Endothelial cell of umbilical vein (primary cell): ENCODE results near the gene CDH23. TPM values are rescaled to one million over a fixed set of nuclear protein-coding genes. Genes with fewer than 3 reads are reported as not detected.

Experiments
- BruUV-seq: library from RNA; stranded (reverse); fragments of 400-500 nt; replicated peaks from 2 replicates; lab custom pipeline; 2021; lab: Mats Ljungman, UMichigan
- CTCF ChIA-PET: fragments of 300-600, 350-600 bp; sonication (Branson Sonifier 250); formaldehyde crosslinking; loops from one replicate; lab custom pipeline; 2021; ENCODE audit warnings: antibody characterized with exemption, inconsistent platforms; lab: Charles Lee
- POLR2A ChIA-PET: fragments of 300-600, 350-600 bp; sonication (Branson Sonifier 250); formaldehyde crosslinking; loops from one replicate; lab custom pipeline; 2021; ENCODE audit warnings: antibody characterized with exemption, inconsistent platforms; lab: Charles Lee
- DNase-seq: peaks from one replicate; pipeline ENCODE4 v3.0.0-alpha.2; 2011; ENCODE audit warnings: low read depth, low spot score
- FAIRE-seq: peaks from 2 replicates; lab custom pipeline; 2011; peaks lifted over from hg19 to GRCh38; lab: Jason Lieb, UNC
- H2AFZ ChIP-seq: 2 replicates; pipeline ENCODE4 v1.6.0; 2012; ENCODE audit warnings: low read depth, low read length, control low read depth, inconsistent platforms
- H3K27ac ChIP-seq: 2 replicates; pipeline ENCODE4 v1.5.1; 2011; ENCODE audit warnings: low read depth, mild to moderate bottlenecking, control low read depth, low read length, moderate library complexity; ENCODE audit not compliant: insufficient read depth
- H3K27me3 ChIP-seq, 2 experiments: 2 replicates each; pipeline versions ENCODE4 v1.6.0 to v1.6.1; 2011; ENCODE audit warnings: low read length in 2 of 2, mixed read lengths in 1 of 2; ENCODE audit not compliant: control insufficient read depth in 2 of 2, insufficient read depth in 2 of 2
- H3K36me3 ChIP-seq, 2 experiments: 2 replicates in 1 of 2; 3 replicates in 1 of 2; pipeline ENCODE4 v1.5.1; 2011; ENCODE audit warnings: low read length in 2 of 2, mild to moderate bottlenecking in 1 of 2, moderate library complexity in 1 of 2; ENCODE audit not compliant: control insufficient read depth in 2 of 2, insufficient read depth in 2 of 2; ENCODE audit errors: extremely low read depth in 1 of 2
- H3K4me1 ChIP-seq: 3 replicates; pipeline ENCODE4 v1.5.1; 2011; ENCODE audit warnings: mild to moderate bottlenecking, low read length; ENCODE audit not compliant: control insufficient read depth, insufficient read depth; ENCODE audit errors: extremely low read depth
- H3K4me2 ChIP-seq: 2 replicates; pipeline ENCODE4 v1.6.1; 2011; ENCODE audit warnings: low read length, control low read depth, mixed read lengths; ENCODE audit not compliant: insufficient read depth
- H3K4me3 ChIP-seq, 3 experiments: fragments of 200-600 bp in 1 of 3; sonication (generic), shearing (Covaris generic) in 1 of 3; replicated peaks in 1 of 3; 2 replicates each; pipeline ENCODE4 v1.5.1; 2011 to 2016; ENCODE audit warnings: control low read depth in 3 of 3, low read length in 3 of 3, mild to moderate bottlenecking in 2 of 3, inconsistent platforms in 1 of 3, low read depth in 1 of 3, moderate library complexity in 1 of 3; ENCODE audit not compliant: insufficient read depth in 1 of 3
- H3K79me2 ChIP-seq: 2 replicates; pipeline ENCODE4 v1.6.0; 2012; ENCODE audit warnings: low read length, inconsistent platforms; ENCODE audit not compliant: control insufficient read depth, insufficient read depth
- H3K9ac ChIP-seq: replicated peaks from 2 replicates; pipeline ENCODE3; 2011; ENCODE audit warnings: low read length, control low read depth; ENCODE audit not compliant: insufficient read depth; ENCODE audit errors: extremely low read depth
- H3K9me1 ChIP-seq: replicated peaks from 3 replicates; pipeline ENCODE4 v1.6.0; 2011; ENCODE audit warnings: mild to moderate bottlenecking, low read length; ENCODE audit not compliant: control insufficient read depth, insufficient read depth; ENCODE audit errors: extremely low read depth
- H3K9me3 ChIP-seq: replicated peaks from 2 replicates; pipeline ENCODE4 v1.5.1; 2012; ENCODE audit warnings: low read length, inconsistent platforms; ENCODE audit not compliant: control insufficient read depth, insufficient read depth
- H4K20me1 ChIP-seq: replicated peaks from 2 replicates; pipeline ENCODE3; 2011; ENCODE audit warnings: mild to moderate bottlenecking, low read length; ENCODE audit not compliant: control insufficient read depth, insufficient read depth; ENCODE audit errors: extremely low read depth
- CTCF ChIP-seq, 2 donors: IDR thresholded peaks; 1 replicate in 1 of 2; 2 replicates in 1 of 2; pipeline ENCODE4 v1.5.1; 2011; ENCODE audit warnings: low read length in 2 of 2, mild to moderate bottlenecking in 2 of 2, moderate library complexity in 2 of 2, control low read depth in 1 of 2, inconsistent platforms in 1 of 2, low read depth in 1 of 2; ENCODE audit not compliant: insufficient read depth in 1 of 2; ENCODE audit errors: extremely low read depth in 1 of 2
- EZH2 ChIP-seq: IDR thresholded peaks from 2 replicates; pipeline ENCODE4 v1.6.1; 2012; ENCODE audit warnings: borderline replicate concordance, low read depth, mild to moderate bottlenecking, moderate library complexity, low read length, inconsistent platforms; ENCODE audit not compliant: severe bottlenecking
- FOS ChIP-seq: IDR thresholded peaks from 2 replicates; pipeline ENCODE4 v1.6.1; 2011; ENCODE audit warnings: mild to moderate bottlenecking, low read length, moderate library complexity, borderline replicate concordance; ENCODE audit not compliant: insufficient read depth
- GATA2 ChIP-seq: IDR thresholded peaks from 2 replicates; pipeline ENCODE4 v1.7.0; 2011; ENCODE audit warnings: low read depth, mild to moderate bottlenecking, moderate library complexity, mixed read lengths, low read length; ENCODE audit not compliant: insufficient read length, insufficient read depth
- JUN ChIP-seq: IDR thresholded peaks from 2 replicates; pipeline ENCODE4 v1.6.1; 2011; ENCODE audit warnings: borderline replicate concordance, low read depth; ENCODE audit not compliant: insufficient read length, insufficient read depth
- MAX ChIP-seq: IDR thresholded peaks from 2 replicates; pipeline ENCODE4 v1.6.1; 2011; ENCODE audit not compliant: insufficient read depth, insufficient read length
- MYC ChIP-seq: IDR thresholded peaks from one replicate; pipeline ENCODE4 v1.6.1; 2011; ENCODE audit warnings: mild to moderate bottlenecking, low read depth, low read length
- POLR2A ChIP-seq: IDR thresholded peaks from 2 replicates; pipeline ENCODE4 v1.6.1; 2012; ENCODE audit warnings: low read depth, mild to moderate bottlenecking, control low read depth, low read length
- POLR2AphosphoS5 ChIP-seq: IDR thresholded peaks from 2 replicates; pipeline ENCODE4 v1.6.1; 2012; ENCODE audit warnings: low read depth, mild to moderate bottlenecking, control low read depth, low read length, moderate library complexity; ENCODE audit not compliant: insufficient read depth
- dilution Hi-C: fragments of 300-500 bp; cut with MboI; formaldehyde crosslinking; loops from one replicate; pipeline ENCODE4 v1.15.0; 2019; ENCODE audit warnings: low sequenced_read_pairs; ENCODE audit not compliant: extremely low pct_ligation_motif_present
- intact Hi-C: fragments of 100-400 bp; cut with micrococcal nuclease; formaldehyde crosslinking; loops from one replicate; pipeline ENCODE4 v1.10.0; 2022
- polyA plus RNA-seq, 4 experiments: library from polyadenylated mRNA; depleted of rRNA in 3 of 4; stranded (reverse) in 3 of 4; unstranded in 1 of 4; fragments of >200 nt; gene quantifications; 2 replicates each; pipeline versions ENCODE4 v1.2.1 to v1.2.3, GENCODE V29; 2011 to 2012; ENCODE audit warnings: missing spikeins in 1 of 4
- total RNA-seq: library from RNA; stranded (reverse); gene quantifications from 2 replicates; pipeline ENCODE4 v1.2.3, GENCODE V29; 2021

The CDH23 gene
- total and polyA plus RNA-seq, 2 donors (not counting 3 experiments of a cell fraction or from before 2014, with no cell fraction given) = not detected

DNA sequence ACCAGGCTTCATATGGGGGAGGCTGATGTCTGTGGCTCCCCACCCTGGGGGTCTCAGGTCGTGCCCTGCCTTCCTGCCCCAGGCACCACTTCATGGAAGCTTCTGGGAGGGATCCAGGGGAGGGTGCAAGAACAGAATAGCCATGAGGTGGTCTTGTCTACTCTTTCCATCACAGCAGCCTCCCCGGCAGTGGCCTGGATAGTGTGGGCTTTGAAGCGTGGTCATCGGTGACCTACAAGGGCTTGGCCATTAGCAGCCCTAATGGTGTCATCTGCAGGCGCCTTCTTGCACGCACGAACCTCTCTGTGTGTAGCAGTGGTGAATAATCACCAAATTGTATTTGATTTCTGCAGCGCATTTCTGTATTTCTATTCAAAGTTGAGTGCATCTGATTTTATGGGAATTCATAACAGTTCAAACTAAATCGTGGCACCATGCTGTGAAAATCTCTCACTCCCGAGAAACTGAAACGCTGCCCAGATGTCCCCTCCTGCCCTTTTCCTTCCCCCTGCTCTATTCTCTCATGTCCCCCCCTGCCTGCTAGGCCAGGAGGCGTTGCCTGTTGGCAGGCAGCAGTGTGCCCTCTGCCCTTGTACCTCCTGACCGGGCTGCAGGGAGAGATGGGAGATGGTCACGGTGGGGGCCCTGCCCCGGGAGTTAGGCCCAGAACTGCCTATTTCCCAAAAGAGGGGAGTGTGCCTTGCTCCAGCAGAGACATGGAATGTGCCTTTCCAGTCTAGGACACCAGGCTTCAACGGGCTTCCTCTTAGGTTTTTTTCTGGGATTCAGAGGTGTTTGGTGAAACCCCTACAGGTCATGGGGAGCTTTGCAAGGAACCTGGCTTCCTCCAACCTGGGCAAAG is 34.8 kb downstream of the CDH23 start:
- Histone ChIP-seq H3K9me1 (no peaks in the 10 kb centered on the region), H3K4me2 (no peak overlapping the region), H3K4me3 (no peak overlapping the region), H4K20me1 (no peaks in the 10 kb centered on the region), H3K27ac (no peak overlapping the region), H3K9me3 (no peaks in the 10 kb centered on the region), H2AFZ (no peak overlapping the region), H3K9ac (no peak overlapping the region), H3K4me1 (peaks cover 2% of the 10 kb centered on the region), H3K27me3 (peaks cover 2 to 4% of the 10 kb centered on the region in 2 experiments), H3K36me3 (no peaks in the 10 kb centered on the region), H3K79me2 (no peaks in the 10 kb centered on the region)
- DNase-seq (no peak), FAIRE-seq (no peak)
- intact Hi-C loops = no loop called here
- POLR2A ChIA-PET = no interaction called here
- CTCF ChIA-PET = no interaction called here
- BruUV-seq = no TSS peak
- TF ChIP-seq GATA2 (no peak), POLR2A (no peak), EZH2 (no peak), FOS (no peak), POLR2AphosphoS5 (no peak), CTCF (IDR thresholded peaks at IDR 0.05; ENCODE audit: extremely low read depth in 1 of 2, insufficient read depth in 1 of 2, low read depth in 1 of 2, low read length in 2 of 2) (no peak), MAX (no peak), JUN (no peak), MYC (no peak)
- dilution Hi-C loops = no loop called here
